Measurements from ENCODE around the gene SLC4A1.

GRCh38 chr17:44241106-44241624 lies 26.8 kb downstream of the SLC4A1 start:
- TF ChIP-seq CTCF (optimal IDR thresholded peaks at IDR 0.05 in 1 of 3, IDR thresholded peaks at IDR 0.05 in 1 of 3, conservative IDR thresholded peaks at IDR 0.05 in 1 of 3; ENCODE audit: extremely low read depth in 1 of 3, insufficient read depth in 2 of 3, low read length in 3 of 3): no peak
- no peak for TF ChIP-seq EZH2 (IDR thresholded peaks at IDR 0.05; ENCODE audit: low read length)

Data from keratinocyte (primary cell).